IPS-20b (cell line): ENCODE data around the gene HPN.

Experiments used
- H3K27ac ChIP-seq: one replicate; pipeline ENCODE4 v1.5.1; 2013; ENCODE audit warnings: low read length
- H3K27me3 ChIP-seq: 2 replicates; pipeline ENCODE4 v1.6.1; 2013; ENCODE audit warnings: mild to moderate bottlenecking, low read length, inconsistent platforms; ENCODE audit not compliant: insufficient read depth
- H3K36me3 ChIP-seq: 2 replicates; pipeline ENCODE4 v1.6.1; 2013; ENCODE audit warnings: low read depth, mild to moderate bottlenecking, inconsistent platforms, low read length, moderate library complexity; ENCODE audit not compliant: insufficient read depth
- H3K4me1 ChIP-seq: 2 replicates; pipeline ENCODE4 v1.6.1; 2013; ENCODE audit warnings: mild to moderate bottlenecking, control low read depth, inconsistent platforms, low read length, moderate library complexity; ENCODE audit not compliant: insufficient read depth
- H3K4me3 ChIP-seq: 2 replicates; pipeline ENCODE4 v1.5.1; 2013; ENCODE audit warnings: mild to moderate bottlenecking, low read length, inconsistent platforms
- H3K9ac ChIP-seq: 2 replicates; pipeline ENCODE4 v1.6.1; 2013; ENCODE audit warnings: low read depth, mild to moderate bottlenecking, inconsistent platforms, low read length, moderate library complexity
- H3K9me3 ChIP-seq: 2 replicates; pipeline ENCODE4 v1.6.1; 2013; ENCODE audit warnings: mild to moderate bottlenecking, low read depth, low read length, inconsistent platforms; ENCODE audit not compliant: insufficient read depth

Gene HPN

DNA sequence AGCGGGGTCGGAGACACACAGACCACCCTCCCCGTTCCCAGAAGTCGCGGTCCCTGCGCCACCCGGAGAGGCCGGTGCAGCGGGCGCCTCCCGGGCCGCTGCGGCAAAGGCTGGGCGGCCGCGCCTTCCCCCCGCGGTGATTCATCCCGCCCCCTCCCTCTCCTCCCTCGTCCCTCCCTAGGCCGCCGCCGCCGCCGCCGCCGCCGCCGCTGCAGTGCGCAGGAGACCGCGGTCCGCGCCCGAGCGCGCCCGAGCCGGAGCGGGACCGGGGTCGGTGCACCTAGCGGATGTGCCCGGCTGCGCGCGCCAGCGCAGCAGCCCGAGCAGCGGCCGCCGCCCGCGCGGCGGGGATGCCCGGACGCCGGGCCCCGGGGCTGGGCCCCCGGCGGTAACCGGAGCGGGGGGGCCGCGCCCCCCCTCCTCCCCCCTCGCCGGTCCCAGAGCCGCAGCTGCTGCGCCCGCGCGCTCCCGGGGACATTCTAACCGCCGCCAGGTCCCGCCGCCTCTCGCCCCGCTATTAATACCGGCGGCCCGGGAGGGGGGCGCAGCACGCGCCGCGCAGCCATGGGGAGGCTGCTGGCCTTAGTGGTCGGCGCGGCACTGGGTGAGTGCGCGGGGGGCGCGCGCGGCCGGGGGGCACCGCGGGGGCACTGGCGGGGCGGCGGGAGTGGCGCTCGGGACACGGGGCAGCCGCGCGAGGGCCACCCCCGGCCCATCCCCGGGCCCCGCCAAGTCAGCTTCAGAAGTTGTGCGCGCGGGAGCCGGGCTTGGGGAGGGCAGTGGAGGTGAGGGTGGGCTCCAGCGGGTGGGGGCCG lies 11.1 kb upstream of the HPN start, which contains the start of gene SCN1B:
Gene SCN1B (plus strand): TSS at position 214 of the 815 bp plus-strand sequence. CDS start 351 bp downstream, at position 565.
- peaks cover 4% of the 10 kb centered on the region; the same call in 1 of the 2 replicates for H3K4me1 ChIP-seq
- no peaks in the 10 kb centered on the region for H3K9me3 ChIP-seq
- peak within 1 kb of the TSS; percentile 46; the same call in 1 of the 2 replicates for H3K9ac ChIP-seq
- H3K27me3 ChIP-seq, result peaks cover 38% of the 10 kb centered on the region
- peak within 1 kb of the TSS; percentile 68 for H3K4me3 ChIP-seq
- peaks cover 29% of the 10 kb centered on the region for H3K36me3 ChIP-seq
- H3K27ac ChIP-seq, result no peak within 1 kb of the TSS

- no peak overlapping the region for H3K27ac ChIP-seq
- H3K9me3 ChIP-seq, result no peaks in the 10 kb centered on the region
- H3K4me3 ChIP-seq, result peak overlapping the region; percentile 68
- peaks cover 21% of the 10 kb centered on the region for H3K36me3 ChIP-seq
- H3K9ac ChIP-seq, result peak overlapping the region; percentile 46; the same call in 1 of the 2 replicates
- H3K4me1 ChIP-seq, result peaks cover 4% of the 10 kb centered on the region; the same call in 1 of the 2 replicates
- H3K27me3 ChIP-seq, result peaks cover 38% of the 10 kb centered on the region
Observed at GRCh38 chr19:35031072-35031881, 10.2 kb upstream of the HPN start.

DNA sequence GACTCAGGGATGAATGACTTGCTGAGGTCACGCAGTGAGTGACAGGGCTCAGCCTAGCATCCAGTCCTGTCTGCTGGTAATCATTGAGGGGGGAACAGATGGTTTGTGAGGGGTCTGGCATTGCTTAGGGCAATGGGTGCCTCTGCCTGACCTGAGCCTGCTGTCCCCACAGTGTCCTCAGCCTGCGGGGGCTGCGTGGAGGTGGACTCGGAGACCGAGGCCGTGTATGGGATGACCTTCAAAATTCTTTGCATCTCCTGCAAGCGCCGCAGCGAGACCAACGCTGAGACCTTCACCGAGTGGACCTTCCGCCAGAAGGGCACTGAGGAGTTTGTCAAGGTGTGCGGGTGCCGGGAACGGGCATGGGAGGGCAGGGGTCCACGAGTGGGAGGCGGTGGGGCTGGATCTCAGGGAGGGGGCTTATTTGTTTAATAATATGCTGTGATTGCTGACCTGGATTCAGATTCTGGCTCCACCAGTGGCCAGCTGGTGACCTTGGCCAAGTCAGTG lies 9.1 kb upstream of the HPN start:
- peaks cover 4% of the 10 kb centered on the region; the same call in 1 of the 2 replicates for H3K4me1 ChIP-seq
- H3K36me3 ChIP-seq, result peaks cover 10% of the 10 kb centered on the region
- H3K9me3 ChIP-seq, result no peaks in the 10 kb centered on the region
- no peak overlapping the region for H3K9ac ChIP-seq
- no peak overlapping the region for H3K4me3 ChIP-seq
- no peak overlapping the region for H3K27ac ChIP-seq
- H3K27me3 ChIP-seq, result peaks cover 38% of the 10 kb centered on the region

DNA sequence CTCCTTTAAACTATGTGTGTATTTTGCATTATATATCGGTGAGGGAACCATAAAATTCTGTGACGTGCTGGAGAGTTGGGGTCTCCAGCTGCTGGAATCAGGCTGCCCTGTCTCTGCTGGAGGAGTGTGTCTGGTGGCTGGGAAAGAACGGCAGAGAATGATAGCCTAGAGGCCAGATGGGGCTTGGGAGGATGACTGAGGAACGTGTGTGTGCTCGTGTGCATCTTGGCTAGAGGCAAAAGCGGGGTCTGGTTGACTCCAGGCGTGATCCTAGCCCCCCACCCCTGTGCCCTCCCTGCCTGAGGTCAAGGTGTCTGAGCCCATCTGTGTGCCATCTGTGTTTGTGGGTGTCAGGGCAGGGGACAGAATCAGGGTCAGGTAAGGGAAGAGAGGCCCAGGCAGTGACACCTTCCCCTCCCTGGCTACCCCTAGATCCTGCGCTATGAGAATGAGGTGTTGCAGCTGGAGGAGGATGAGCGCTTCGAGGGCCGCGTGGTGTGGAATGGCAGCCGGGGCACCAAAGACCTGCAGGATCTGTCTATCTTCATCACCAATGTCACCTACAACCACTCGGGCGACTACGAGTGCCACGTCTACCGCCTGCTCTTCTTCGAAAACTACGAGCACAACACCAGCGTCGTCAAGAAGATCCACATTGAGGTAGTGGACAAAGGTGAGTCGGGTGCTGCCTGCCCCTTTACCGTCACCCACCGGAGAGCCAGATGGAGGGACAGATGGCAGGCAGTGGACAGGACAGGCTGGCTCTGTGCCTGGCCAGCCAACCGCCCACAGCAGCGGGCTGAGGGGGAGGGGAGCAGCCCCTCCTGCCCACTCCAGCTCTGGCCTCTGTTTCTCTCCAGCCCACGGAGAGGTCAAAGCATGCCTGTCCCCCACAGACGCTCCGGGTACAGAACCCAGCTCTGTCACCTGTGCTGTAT lies 8.2 kb upstream of the HPN start:
- Histone ChIP-seq H3K9me3 (no peaks in the 10 kb centered on the region), H3K36me3 (peaks cover under 1% of the 10 kb centered on the region; the same call in 1 of the 2 replicates), H3K9ac (no peak overlapping the region), H3K27ac (no peak overlapping the region), H3K4me1 (peaks cover 4% of the 10 kb centered on the region; the same call in 1 of the 2 replicates), H3K4me3 (no peak overlapping the region), H3K27me3 (peaks cover 38% of the 10 kb centered on the region)

GRCh38 chr19:35034005-35034502 lies 7.5 kb upstream of the HPN start:
- Histone ChIP-seq H3K9me3 (no peaks in the 10 kb centered on the region), H3K36me3 (no peaks in the 10 kb centered on the region; the same call in 1 of the 2 replicates), H3K27ac (no peak overlapping the region), H3K9ac (no peak overlapping the region), H3K4me1 (peaks cover 4% of the 10 kb centered on the region; the same call in 1 of the 2 replicates), H3K4me3 (no peak overlapping the region), H3K27me3 (peaks cover 38% of the 10 kb centered on the region)

GRCh38 chr19:35034588-35035382 lies 6.7 kb upstream of the HPN start:
- no peak overlapping the region for H3K9ac ChIP-seq
- H3K9me3 ChIP-seq, result no peaks in the 10 kb centered on the region
- H3K27me3 ChIP-seq, result peaks cover 35% of the 10 kb centered on the region
- H3K4me3 ChIP-seq, result no peak overlapping the region
- H3K27ac ChIP-seq, result no peak overlapping the region
- H3K4me1 ChIP-seq, result peaks cover 4% of the 10 kb centered on the region; the same call in 1 of the 2 replicates
- H3K36me3 ChIP-seq, result no peaks in the 10 kb centered on the region; the same call in 1 of the 2 replicates

DNA sequence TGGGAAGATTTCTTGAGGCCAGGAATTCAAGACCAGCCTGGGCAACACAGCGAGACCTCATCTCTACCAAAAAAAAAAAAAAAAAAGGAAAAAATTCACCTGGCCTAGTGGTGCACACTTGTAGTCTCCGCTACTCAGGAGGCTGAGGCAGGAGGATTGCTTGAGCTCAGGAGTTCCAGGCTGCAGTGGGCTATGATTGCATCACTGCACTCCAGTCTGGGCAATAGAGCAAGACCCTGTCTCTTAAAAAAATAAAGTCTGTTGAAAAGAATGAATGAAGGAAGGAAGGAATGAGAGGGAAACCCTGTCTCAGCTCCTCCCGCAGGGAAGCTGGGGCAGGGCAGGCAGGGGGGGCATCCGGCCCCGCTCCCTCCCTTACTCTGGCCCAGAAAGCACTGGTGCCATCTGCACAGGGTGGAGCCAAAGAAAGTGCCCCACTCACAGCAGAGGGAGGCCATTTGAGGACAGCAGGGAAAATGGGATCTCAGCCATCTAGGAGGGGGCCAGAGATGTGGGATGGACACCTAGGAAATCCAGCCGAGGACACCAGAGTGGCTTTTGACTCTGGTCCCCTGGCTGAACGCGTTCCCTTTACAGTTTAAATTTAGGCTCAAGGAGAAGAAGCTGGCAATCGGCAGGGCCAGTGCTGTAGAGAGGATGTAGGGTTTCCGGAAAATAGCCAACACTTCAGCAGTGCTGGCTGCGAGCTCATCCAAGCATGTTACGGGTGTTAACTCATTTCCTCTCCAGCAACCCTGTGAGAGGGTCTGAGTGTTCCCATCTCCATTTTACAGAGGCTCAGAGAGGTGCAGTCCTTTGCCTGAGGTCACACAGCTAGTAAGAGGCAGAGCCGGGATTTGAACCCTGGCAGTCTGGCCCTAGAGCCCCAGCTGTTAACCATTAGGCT lies 3.6 kb upstream of the HPN start:
- Histone ChIP-seq H3K4me1 (peaks cover 16% of the 10 kb centered on the region; the same call in 1 of the 2 replicates), H3K4me3 (no peak overlapping the region), H3K27me3 (peaks cover 10% of the 10 kb centered on the region; the same call in 1 of the 2 replicates), H3K36me3 (no peaks in the 10 kb centered on the region; the same call in 1 of the 2 replicates), H3K9me3 (no peaks in the 10 kb centered on the region), H3K9ac (no peak overlapping the region), H3K27ac (no peak overlapping the region)

DNA sequence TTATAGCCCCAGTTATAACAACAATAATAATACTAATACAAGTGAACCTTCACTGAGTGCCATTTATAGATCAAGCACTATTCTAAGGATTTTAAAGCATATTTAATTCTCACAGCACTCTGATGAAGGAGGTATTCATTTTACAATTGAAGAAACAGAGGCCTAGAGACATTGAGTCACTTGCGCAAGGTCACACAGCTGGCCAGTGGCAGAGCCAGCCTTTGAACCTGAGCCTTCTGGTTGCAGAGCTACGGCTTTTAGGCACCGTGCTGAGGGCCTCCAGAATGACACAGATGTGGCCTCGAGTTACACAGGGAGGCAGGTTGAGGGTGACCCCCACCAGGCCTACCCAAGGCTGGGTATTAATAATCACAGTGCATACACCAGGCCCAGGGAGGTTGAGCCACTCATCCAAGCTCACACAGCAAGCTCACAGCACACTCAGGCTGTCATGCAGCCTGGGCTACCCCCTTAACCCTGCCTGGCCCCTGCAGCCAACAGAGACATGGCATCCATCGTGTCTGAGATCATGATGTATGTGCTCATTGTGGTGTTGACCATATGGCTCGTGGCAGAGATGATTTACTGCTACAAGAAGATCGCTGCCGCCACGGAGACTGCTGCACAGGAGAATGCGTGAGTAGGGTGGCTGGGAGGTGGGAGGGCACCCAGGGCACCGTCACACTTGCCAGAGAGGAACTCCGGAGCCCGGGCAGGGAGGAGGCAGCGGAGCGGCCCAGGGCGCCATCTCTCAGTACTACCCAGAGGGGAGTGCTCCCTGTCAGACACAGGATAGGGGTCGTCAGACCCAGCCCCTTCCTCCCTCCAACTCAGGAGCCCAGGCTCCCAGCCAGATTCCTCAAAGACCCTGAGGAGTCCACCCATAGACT lies 2.7 kb upstream of the HPN start:
- no peak overlapping the region for H3K4me3 ChIP-seq
- H3K9ac ChIP-seq, result peak overlapping the region; percentile 27; the same call in 1 of the 2 replicates
- no peaks in the 10 kb centered on the region for H3K9me3 ChIP-seq
- H3K36me3 ChIP-seq, result no peaks in the 10 kb centered on the region; the same call in 1 of the 2 replicates
- H3K27me3 ChIP-seq, result 0 out of 2 replicates have a peak, but pooled peaks cover 1% of the 10 kb centered on the region
- peaks cover 16% of the 10 kb centered on the region; the same call in 1 of the 2 replicates for H3K4me1 ChIP-seq
- H3K27ac ChIP-seq, result no peak overlapping the region
